Measurements from ENCODE around the gene RIN2.
A peak's percentile ranks its signal among the peaks of the same experiment; 100 is the strongest.
"Not testable (repeated sequence)": the region's sequence is repeated elsewhere in the genome, so short reads cannot be mapped to it uniquely, and the experiment has no call there.

Gene RIN2

GRCh38 chr20:19787366-19787765 lies 29.3 kb downstream of the RIN2 start:
- DNase-seq (ENCODE audit: low read depth), result no peak

- peak; percentile 18 for DNase-seq (ENCODE audit: low read depth)
Measured at GRCh38 chr20:19789009-19789408, 31.0 kb downstream of the RIN2 start.

GRCh38 chr20:19789446-19789845 lies 31.4 kb downstream of the RIN2 start:
- peak; percentile 36 for DNase-seq (ENCODE audit: low read depth)

GRCh38 chr20:19791887-19792286 lies 33.8 kb downstream of the RIN2 start:
- DNase-seq (ENCODE audit: low read depth), result no peak

GRCh38 chr20:19793716-19794115 lies 35.7 kb downstream of the RIN2 start:
- no peak for DNase-seq (ENCODE audit: low read depth)

GRCh38 chr20:19794941-19795340 lies 36.9 kb downstream of the RIN2 start:
- DNase-seq (ENCODE audit: low read depth), result no peak

GRCh38 chr20:19799325-19799724 lies 41.3 kb downstream of the RIN2 start:
- no peak for DNase-seq (ENCODE audit: low read depth)

- no peak for DNase-seq (ENCODE audit: low read depth)
Measured at GRCh38 chr20:19802099-19802491, 44.0 kb downstream of the RIN2 start.

GRCh38 chr20:19802492-19803158 lies 44.6 kb downstream of the RIN2 start:
- DNase-seq (ENCODE audit: low read depth), result peak; percentile 68

- DNase-seq (ENCODE audit: low read depth), result not testable (repeated sequence)
Measured at GRCh38 chr20:19806276-19806675, 48.2 kb downstream of the RIN2 start.

GRCh38 chr20:19806806-19807190 lies 48.7 kb downstream of the RIN2 start:
- no peak for DNase-seq (ENCODE audit: low read depth)

- no peak for DNase-seq (ENCODE audit: low read depth)
Measured at GRCh38 chr20:19807191-19807945, 49.3 kb downstream of the RIN2 start.
